Measurements from ENCODE around the gene FKBP2. TPM values are rescaled to one million over a fixed set of nuclear protein-coding genes. Genes with fewer than 3 reads are reported as not detected.

The FKBP2 gene
- total and polyA plus RNA-seq, 2 of the 13 experiments (the other 11 are each of a cell fraction or from before 2014, with no cell fraction given), result 30.1 to 53.3 TPM

DNA sequence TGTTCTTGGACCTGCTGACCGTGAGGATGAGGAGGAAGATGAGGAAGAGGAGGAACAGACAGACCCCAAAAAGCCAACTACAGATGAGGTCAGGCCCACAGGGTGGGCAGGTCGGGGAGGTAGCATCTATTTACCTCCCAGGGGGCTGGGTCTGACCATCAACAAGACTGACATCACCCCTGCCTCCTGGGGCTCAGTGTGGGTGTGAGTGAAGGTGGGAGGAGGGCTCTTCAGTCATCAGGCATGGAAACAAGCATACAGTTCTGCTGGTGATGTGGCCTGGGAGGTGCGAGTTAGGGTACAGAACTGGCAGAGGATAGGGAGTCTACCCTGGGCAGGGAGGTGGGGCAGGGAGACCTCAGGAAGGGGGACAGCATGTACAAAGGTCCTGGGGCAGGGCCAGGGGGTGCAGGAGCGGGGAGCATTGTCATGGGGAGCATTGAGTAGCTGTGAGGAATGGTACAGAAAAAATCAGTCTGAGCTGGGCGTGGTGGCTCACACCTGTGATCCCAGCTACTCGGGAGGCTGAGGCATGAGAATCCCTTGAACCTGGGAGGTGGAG is 19.3 kb downstream of the FKBP2 start:
- no peak for FAIRE-seq
- H4K20me1 ChIP-seq (ENCODE audit: insufficient read depth, low read length), result no peaks in the 10 kb centered on the region
- H3K27ac ChIP-seq (ENCODE audit: extremely low read length, insufficient read depth, low read length), result no peak overlapping the region
- H3K9me3 ChIP-seq (ENCODE audit: low read length), result no peaks in the 10 kb centered on the region
- H3K4me3 ChIP-seq (replicated peaks in 1 of 3; ENCODE audit: insufficient read depth in 1 of 3, low read depth in 2 of 3, low read length in 3 of 3), result no peak overlapping the region
- in situ Hi-C loops (cut with HindIII; ENCODE audit: extremely low pct_ligation_motif_present, low pct_unique_long_range_greater_than_20kb) (no loop called here), intact Hi-C loops (cut with micrococcal nuclease; ENCODE audit: unreplicated experiment) (no loop called here)
- H2AFZ ChIP-seq (ENCODE audit: low read length), result no peak overlapping the region
- no peak overlapping the region for H3K9ac ChIP-seq (ENCODE audit: insufficient read depth, low read depth, low read length)
- TF ChIP-seq, protein P1, sequence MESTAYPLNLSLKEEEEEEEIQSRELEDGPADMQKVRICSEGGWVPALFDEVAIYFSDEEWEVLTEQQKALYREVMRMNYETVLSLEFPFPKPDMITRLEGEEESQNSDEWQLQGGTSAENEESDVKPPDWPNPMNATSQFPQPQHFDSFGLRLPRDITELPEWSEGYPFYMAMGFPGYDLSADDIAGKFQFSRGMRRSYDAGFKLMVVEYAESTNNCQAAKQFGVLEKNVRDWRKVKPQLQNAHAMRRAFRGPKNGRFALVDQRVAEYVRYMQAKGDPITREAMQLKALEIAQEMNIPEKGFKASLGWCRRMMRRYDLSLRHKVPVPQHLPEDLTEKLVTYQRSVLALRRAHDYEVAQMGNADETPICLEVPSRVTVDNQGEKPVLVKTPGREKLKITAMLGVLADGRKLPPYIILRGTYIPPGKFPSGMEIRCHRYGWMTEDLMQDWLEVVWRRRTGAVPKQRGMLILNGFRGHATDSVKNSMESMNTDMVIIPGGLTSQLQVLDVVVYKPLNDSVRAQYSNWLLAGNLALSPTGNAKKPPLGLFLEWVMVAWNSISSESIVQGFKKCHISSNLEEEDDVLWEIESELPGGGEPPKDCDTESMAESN (CRISPR knock-in tag; conservative IDR thresholded peaks at IDR 0.05), result no peak
- no peak for TF ChIP-seq RAD21 (CRISPR knock-in tag; IDR thresholded peaks at IDR 0.05)
- no peak for TF ChIP-seq ZNF296 (CRISPR knock-in tag; conservative IDR thresholded peaks at IDR 0.05)
- CTCF ChIA-PET (ENCODE audit: low intra/inter-chr PET ratio, low total read pairs), result no interaction called here
- no TSS peak for BruUV-seq (replicated peaks)
- POLR2A ChIA-PET, result interaction anchor here (0.9 kb wide), 1 partner anchor 9 kb away, joined by 3 read pairs; no protein-coding TSS in a partner anchor
- 98% methylated on average over 6 of the region's 6 CpGs for WGBS (ENCODE audit: low lambda C conversion rate)
- no peaks in the 10 kb centered on the region for H3K4me1 ChIP-seq (ENCODE audit: insufficient read depth, low read length)
- H3K27me3 ChIP-seq (ENCODE audit: control insufficient read depth in 1 of 2, insufficient read depth in 2 of 2, low read length in 2 of 2), result no peaks in the 10 kb centered on the region
- no peak overlapping the region for H3K4me2 ChIP-seq (ENCODE audit: low read depth, low read length)
- DNase-seq (ENCODE audit: low spot score), result no peak
- no peaks in the 10 kb centered on the region for H3K79me2 ChIP-seq (ENCODE audit: insufficient read depth, low read length)
- peaks cover 14 to 45% of the 10 kb centered on the region in 2 experiments; a peak in 4 of 5 replicates for H3K36me3 ChIP-seq (replicated peaks in 1 of 2; ENCODE audit: control insufficient read depth in 1 of 2, insufficient read depth in 2 of 2, low read length in 2 of 2)
- no peak for ATAC-seq

DNA sequence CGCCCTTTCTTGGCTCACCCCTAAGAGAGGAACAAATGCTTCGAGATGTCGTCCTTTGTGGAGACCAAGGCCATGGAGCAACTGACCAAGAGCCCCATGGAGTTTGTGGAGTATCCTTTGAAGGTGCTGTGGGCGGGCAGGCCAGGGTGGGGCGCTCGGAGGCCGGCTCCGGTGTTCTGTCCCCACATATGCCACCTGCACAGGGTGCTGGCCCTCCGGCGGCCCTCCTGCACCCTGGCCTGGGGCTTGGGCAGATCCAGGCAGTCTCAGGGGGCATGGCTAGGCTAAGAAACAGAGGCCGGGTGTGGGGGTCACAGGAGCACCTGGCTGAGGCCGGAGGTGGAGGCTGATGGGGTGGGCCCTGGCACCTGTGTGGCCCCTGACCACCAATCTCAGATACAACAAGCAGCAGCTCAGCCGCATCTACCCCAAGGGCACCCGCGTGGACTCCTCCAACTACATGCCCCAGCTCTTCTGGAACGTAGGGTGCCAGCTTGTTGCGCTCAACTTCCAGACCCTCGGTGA is 20.7 kb downstream of the FKBP2 start:
- TF ChIP-seq ZBTB7B (CRISPR knock-in tag; IDR thresholded peaks at IDR 0.05), result no peak
- TF ChIP-seq CBFB (CRISPR knock-in tag; IDR thresholded peaks at IDR 0.05), result no peak
- no peak for TF ChIP-seq TAF15 (IDR thresholded peaks at IDR 0.05; ENCODE audit: low read depth, low read length, poor library complexity, severe bottlenecking)
- no peak for TF ChIP-seq NCOA1 (CRISPR knock-in tag; IDR thresholded peaks at IDR 0.05)
- TF ChIP-seq ZNF572 (CRISPR knock-in tag; IDR thresholded peaks at IDR 0.05), result no peak
- no peak for TF ChIP-seq ZNF703 (CRISPR knock-in tag; IDR thresholded peaks at IDR 0.05; ENCODE audit: borderline replicate concordance)
- TF ChIP-seq, protein P2, sequence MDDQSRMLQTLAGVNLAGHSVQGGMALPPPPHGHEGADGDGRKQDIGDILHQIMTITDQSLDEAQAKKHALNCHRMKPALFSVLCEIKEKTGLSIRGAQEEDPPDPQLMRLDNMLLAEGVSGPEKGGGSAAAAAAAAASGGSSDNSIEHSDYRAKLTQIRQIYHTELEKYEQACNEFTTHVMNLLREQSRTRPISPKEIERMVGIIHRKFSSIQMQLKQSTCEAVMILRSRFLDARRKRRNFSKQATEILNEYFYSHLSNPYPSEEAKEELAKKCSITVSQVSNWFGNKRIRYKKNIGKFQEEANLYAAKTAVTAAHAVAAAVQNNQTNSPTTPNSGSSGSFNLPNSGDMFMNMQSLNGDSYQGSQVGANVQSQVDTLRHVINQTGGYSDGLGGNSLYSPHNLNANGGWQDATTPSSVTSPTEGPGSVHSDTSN (CRISPR knock-in tag; IDR thresholded peaks at IDR 0.05; ENCODE audit: borderline replicate concordance), result no peak
- no peak for TF ChIP-seq ZNF781 (CRISPR knock-in tag; IDR thresholded peaks at IDR 0.05; ENCODE audit: borderline replicate concordance, not compliant biosample characterization)
- TF ChIP-seq, protein P3, sequence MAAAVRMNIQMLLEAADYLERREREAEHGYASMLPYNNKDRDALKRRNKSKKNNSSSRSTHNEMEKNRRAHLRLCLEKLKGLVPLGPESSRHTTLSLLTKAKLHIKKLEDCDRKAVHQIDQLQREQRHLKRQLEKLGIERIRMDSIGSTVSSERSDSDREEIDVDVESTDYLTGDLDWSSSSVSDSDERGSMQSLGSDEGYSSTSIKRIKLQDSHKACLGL (CRISPR knock-in tag; IDR thresholded peaks at IDR 0.05), result no peak
- no peaks in the 10 kb centered on the region for H3K79me2 ChIP-seq (ENCODE audit: insufficient read depth, low read length)
- H3K9me3 ChIP-seq (ENCODE audit: low read length), result no peaks in the 10 kb centered on the region
- H3K4me2 ChIP-seq (ENCODE audit: low read depth, low read length), result no peak overlapping the region
- DNase-seq (ENCODE audit: low spot score) (no peak), FAIRE-seq (no peak), ATAC-seq (no peak)
- 96% methylated on average over 11 of the region's 18 CpGs for WGBS (ENCODE audit: low lambda C conversion rate)
- CTCF ChIA-PET (ENCODE audit: low intra/inter-chr PET ratio, low total read pairs), result no interaction called here
- no peaks in the 10 kb centered on the region for H4K20me1 ChIP-seq (ENCODE audit: insufficient read depth, low read length)
- no peak overlapping the region for H3K9ac ChIP-seq (ENCODE audit: insufficient read depth, low read depth, low read length)
- in situ Hi-C loops (cut with HindIII; ENCODE audit: extremely low pct_ligation_motif_present, low pct_unique_long_range_greater_than_20kb), result no loop called here
- H3K36me3 ChIP-seq (replicated peaks in 1 of 2; ENCODE audit: control insufficient read depth in 1 of 2, insufficient read depth in 2 of 2, low read length in 2 of 2), result peaks cover 10 to 36% of the 10 kb centered on the region in 2 experiments; a peak in 4 of 5 replicates
- H3K4me3 ChIP-seq (replicated peaks in 1 of 3; ENCODE audit: insufficient read depth in 1 of 3, low read depth in 2 of 3, low read length in 3 of 3), result no peak overlapping the region
- BruUV-seq (replicated peaks), result no TSS peak
- intact Hi-C loops (cut with micrococcal nuclease; ENCODE audit: unreplicated experiment), result no loop called here
- POLR2A ChIA-PET, result interaction anchor here (0.7 kb wide), 1 partner anchor 9 kb away, joined by 3 read pairs; no protein-coding TSS in a partner anchor
- no peak overlapping the region for H3K27ac ChIP-seq (ENCODE audit: extremely low read length, insufficient read depth, low read length)
- H2AFZ ChIP-seq (ENCODE audit: low read length), result no peak overlapping the region
- H3K4me1 ChIP-seq (ENCODE audit: insufficient read depth, low read length), result no peaks in the 10 kb centered on the region
- no peaks in the 10 kb centered on the region for H3K27me3 ChIP-seq (ENCODE audit: control insufficient read depth in 1 of 2, insufficient read depth in 2 of 2, low read length in 2 of 2)

Measured in HepG2 (cell line).